Mucosa of descending colon (tissue), 3 donors: ENCODE measurements around the gene TMEM273. TPM values are rescaled to one million over a fixed set of nuclear protein-coding genes. Genes with fewer than 3 reads are reported as not detected.

Source experiments
- ATAC-seq: fragments of 200-7000 bp; cut with Tn5 transposase; one replicate; pipeline ENCODE4 v1.9.1; 2020; ENCODE audit warnings: mild to moderate bottlenecking, moderate library complexity
- DNase-seq, 3 donors: peaks; one replicate each; pipeline ENCODE4 v3.0.0-alpha.2; 2020
- H3K36me3 ChIP-seq: fragments of 200-600 bp; one replicate; pipeline ENCODE4 v1.8.0; 2021; ENCODE audit warnings: low read depth, mild to moderate bottlenecking
- H3K4me1 ChIP-seq: fragments of 200-600 bp; one replicate; pipeline ENCODE4 v1.8.0; 2021; ENCODE audit warnings: low read depth, mild to moderate bottlenecking
- H3K4me3 ChIP-seq: fragments of 200-600 bp; one replicate; pipeline ENCODE4 v1.8.0; 2021; ENCODE audit warnings: mild to moderate bottlenecking
- H3K9me3 ChIP-seq: fragments of 200-600 bp; one replicate; pipeline ENCODE4 v1.8.0; 2021; ENCODE audit warnings: mild to moderate bottlenecking
- CTCF ChIP-seq: fragments of 200-600 bp; IDR thresholded peaks from one replicate; pipeline ENCODE4 v1.8.0; 2022; ENCODE audit warnings: antibody characterized with exemption, mild to moderate bottlenecking
- intact Hi-C, 2 donors: fragments of 100-400 bp; cut with DNase I in 1 of 2; cut with micrococcal nuclease in 1 of 2; formaldehyde crosslinking; loops; one replicate each; pipeline versions ENCODE4 v1.11.0 to v1.11.1; 2022; cut with DNase I, micrococcal nuclease
- total RNA-seq, 3 donors: library from RNA; stranded (reverse); fragmentation: NEBNext Ultra II Directional in 2 of 3; extraction: Animal tissue kit (Norgen Biotek cat#: 25700) in 2 of 3; gene quantifications; one replicate each; pipeline versions ENCODE4 v1.2.1 to v1.2.4, GENCODE V29; 2021 to 2023
- donor health status: DM: no; HTN: no; CAD: no; lungs with moderate emphysema.
- donor health status: DM: no; HTN: no; CAD: no.
- donor health status: DM: no; HTN: yes; CAD: no.

Gene TMEM273
- total RNA-seq, 3 donors from 2014 or later: 4.8 to 12.7 (median 7.0) TPM

- TF ChIP-seq CTCF: no peak
- H3K4me3 ChIP-seq: no peak overlapping the region
- no peaks in the 10 kb centered on the region for H3K36me3 ChIP-seq
- peaks cover 3% of the 10 kb centered on the region for H3K4me1 ChIP-seq
- no peak for ATAC-seq
- DNase-seq: no peak
- H3K9me3 ChIP-seq: no peaks in the 10 kb centered on the region
- intact Hi-C loops: no loop called here
Observed at GRCh38 chr10:49105076-49105475, 83.1 kb downstream of the TMEM273 start.

Other genes with a start within 250 kb of the TMEM273 start
- not detected for gene LRRC18, start 248.6 kb downstream of the TMEM273 start, total RNA-seq
- 10 to 100 TPM in 1 of 3 donors, 1 to 10 TPM in 2; 1.5 to 13.8 (median 2.2) TPM for gene VSTM4, start 72.9 kb downstream of the TMEM273 start, total RNA-seq
- gene FAM170B, start 54.4 kb downstream of the TMEM273 start, total RNA-seq: not detected
- gene C10orf71, start 110.8 kb upstream of the TMEM273 start, total RNA-seq: under 1 TPM in 1 of 3 donors, not detected in 2; 0.05 TPM
- under 1 TPM; 0.10 to 0.35 (median 0.22) TPM for gene DRGX, start 207.7 kb upstream of the TMEM273 start, total RNA-seq